ENCODE measurements around the gene PPP4R1. TPM values are rescaled to one million over a fixed set of nuclear protein-coding genes. Genes with fewer than 3 reads are reported as not detected.

PPP4R1 gene
- polyA plus RNA-seq, 1 donor: 56.9 TPM

- DNase-seq (ENCODE audit: low read depth): no peak
These were observed 19.3 kb downstream of the PPP4R1 start for GRCh38 chr18:9594823-9595596.

DNA sequence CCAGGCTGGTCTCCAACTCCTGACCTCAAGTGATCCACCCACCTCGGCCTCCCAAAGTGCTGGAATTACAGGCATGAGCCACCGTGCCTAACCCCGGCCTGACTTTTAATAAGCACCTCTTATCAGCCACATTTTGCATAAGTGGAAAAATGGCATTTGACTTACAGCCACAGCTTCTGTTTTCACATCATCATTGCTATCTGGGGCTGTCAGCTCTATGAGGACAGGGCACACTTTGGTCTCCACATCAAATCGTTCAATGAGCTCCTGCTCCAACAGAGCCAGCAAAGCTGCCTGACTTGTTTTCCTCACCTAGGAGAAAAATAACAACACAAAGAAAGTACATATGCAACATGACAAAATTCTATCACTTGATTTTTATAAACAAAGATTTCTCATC is 26.4 kb downstream of the PPP4R1 start:
- no peak for DNase-seq (ENCODE audit: low read depth)

DNA sequence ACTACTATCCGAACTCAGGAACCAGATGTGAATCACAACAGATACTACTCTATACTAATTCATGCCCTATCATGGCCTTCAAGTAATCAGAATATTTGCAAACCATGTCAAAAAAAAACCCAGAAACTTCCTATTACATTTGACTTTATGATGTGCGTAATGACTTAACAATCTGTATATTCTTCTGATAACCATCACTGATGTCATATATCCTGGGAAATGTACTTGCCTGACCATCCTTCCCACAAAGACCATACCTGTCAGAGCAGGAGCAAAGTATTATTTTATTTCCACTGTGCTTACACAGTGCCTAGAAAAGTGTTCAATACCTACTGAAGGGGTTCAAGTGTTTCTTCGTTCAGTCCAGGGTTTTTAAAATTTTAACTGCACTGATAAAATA is 27.5 kb downstream of the PPP4R1 start:
- DNase-seq (ENCODE audit: low read depth): no peak

- DNase-seq (ENCODE audit: low read depth): no peak
These were observed 32.7 kb downstream of the PPP4R1 start for GRCh38 chr18:9581667-9582066.

DNA sequence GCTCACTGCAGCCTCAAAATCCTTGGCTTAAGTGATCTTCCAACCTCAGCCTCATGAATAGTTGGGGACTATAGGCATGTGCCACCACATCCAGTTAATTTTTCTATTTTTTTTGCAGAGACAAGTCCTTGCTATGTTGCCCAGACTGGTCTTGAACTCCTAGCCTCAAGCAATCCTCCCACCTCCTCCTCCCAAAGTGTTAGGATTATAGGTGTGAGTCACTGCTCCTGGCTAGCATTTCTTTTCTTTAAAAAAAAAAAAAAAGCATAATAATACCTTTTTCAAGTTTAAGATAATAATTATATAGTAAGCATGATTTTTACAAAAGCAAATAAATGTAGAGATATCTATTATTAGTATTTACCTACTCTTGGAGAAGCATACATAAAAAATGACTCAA is 36.1 kb downstream of the PPP4R1 start:
- DNase-seq (ENCODE audit: low read depth): no peak

GRCh38 chr18:9577361-9577760 is 37.0 kb downstream of the PPP4R1 start:
- DNase-seq (ENCODE audit: low read depth): no peak

DNA sequence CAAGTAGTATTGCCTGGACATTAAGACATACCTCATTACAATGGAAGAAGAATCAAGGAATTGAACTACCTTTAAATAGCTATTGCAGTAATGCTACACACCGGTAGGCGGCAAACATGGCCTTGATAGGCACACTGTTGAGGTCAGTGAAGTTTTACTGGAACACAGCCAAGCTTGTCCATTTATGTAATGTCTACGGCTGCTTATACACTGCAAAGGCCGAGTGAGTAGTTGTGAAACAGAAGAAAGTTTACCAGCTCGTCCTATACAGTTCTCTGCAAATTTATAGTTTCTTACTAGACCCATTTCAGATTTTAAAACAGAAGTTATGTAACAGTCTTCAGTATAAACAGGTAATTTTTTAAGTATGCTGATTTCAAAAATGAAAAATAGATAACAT is 38.8 kb downstream of the PPP4R1 start:
- peak; percentile 96 for DNase-seq (ENCODE audit: low read depth)

- DNase-seq (ENCODE audit: low read depth): no peak
These were observed 39.8 kb downstream of the PPP4R1 start for GRCh38 chr18:9574473-9575115.

DNA sequence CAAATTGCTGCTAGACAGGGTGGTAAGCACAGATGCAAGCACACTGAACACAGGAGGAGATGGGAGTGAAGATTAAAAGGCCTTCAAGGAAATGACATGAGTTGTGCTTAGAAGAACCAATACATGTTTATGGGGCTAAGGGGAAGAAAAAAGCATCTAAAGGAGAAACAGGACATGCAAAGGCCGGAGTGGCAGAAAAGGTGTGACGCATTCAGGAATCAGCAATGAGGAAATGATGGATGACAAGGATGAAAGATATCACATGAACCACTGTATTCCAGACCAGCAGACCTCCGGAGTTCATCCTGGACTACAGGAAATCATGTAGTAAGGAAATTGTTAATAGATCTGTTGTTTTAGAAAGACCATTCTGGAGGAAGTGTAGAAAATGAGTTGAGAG is 42.8 kb downstream of the PPP4R1 start:
- DNase-seq (ENCODE audit: low read depth): no peak

- no peak for DNase-seq (ENCODE audit: low read depth)
These were observed 44.1 kb downstream of the PPP4R1 start for GRCh38 chr18:9570255-9570654.

GRCh38 chr18:9569178-9569577 is 45.2 kb downstream of the PPP4R1 start:
- DNase-seq (ENCODE audit: low read depth): no peak

DNA sequence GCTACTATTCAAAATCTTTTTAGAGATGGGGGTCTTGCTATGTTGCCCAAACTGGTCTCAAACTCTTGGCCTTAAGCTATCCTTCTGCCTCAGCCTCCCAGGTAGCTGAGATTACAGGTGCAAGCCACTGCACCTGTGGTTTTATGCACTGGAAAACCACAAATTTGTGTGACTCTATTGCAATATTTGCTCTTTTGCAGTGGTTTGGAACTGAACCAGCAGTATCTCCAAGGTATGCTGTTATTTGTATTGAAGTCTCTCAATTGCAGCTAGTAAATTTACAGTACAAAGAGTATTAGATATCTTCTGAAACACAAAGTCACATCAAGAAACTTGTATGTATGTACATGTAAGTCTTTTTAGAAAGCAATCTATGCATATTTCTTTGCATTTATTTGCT is 46.2 kb downstream of the PPP4R1 start:
- DNase-seq (ENCODE audit: low read depth): no peak

- DNase-seq (ENCODE audit: low read depth): no peak
These were observed 49.0 kb downstream of the PPP4R1 start for GRCh38 chr18:9565407-9565806.

DNA sequence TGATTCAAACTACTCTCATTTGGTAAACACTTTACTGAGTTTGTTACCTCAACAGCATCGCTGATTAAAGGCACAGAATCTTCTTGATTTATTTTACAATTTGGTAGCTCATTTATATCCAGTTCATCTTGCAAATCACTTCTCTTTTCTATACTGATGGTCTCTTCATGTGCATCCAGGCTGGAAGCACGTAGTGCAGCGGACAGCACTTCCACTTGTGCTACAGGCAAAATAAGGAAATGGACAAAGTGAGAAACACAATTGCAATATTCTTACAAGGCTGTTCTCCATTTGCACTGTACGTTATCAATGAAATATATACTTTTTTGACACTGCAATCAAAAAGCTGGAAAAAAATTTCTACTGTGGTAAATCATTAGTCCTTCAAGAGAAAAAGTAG is 51.0 kb downstream of the PPP4R1 start:
- DNase-seq (ENCODE audit: low read depth): no peak

GRCh38 chr18:9562584-9562983 is 51.8 kb downstream of the PPP4R1 start:
- DNase-seq (ENCODE audit: low read depth): no peak

GRCh38 chr18:9561759-9562158 is 52.6 kb downstream of the PPP4R1 start:
- no peak for DNase-seq (ENCODE audit: low read depth)

GRCh38 chr18:9559253-9559652 is 55.1 kb downstream of the PPP4R1 start:
- no peak for DNase-seq (ENCODE audit: low read depth)

DNA sequence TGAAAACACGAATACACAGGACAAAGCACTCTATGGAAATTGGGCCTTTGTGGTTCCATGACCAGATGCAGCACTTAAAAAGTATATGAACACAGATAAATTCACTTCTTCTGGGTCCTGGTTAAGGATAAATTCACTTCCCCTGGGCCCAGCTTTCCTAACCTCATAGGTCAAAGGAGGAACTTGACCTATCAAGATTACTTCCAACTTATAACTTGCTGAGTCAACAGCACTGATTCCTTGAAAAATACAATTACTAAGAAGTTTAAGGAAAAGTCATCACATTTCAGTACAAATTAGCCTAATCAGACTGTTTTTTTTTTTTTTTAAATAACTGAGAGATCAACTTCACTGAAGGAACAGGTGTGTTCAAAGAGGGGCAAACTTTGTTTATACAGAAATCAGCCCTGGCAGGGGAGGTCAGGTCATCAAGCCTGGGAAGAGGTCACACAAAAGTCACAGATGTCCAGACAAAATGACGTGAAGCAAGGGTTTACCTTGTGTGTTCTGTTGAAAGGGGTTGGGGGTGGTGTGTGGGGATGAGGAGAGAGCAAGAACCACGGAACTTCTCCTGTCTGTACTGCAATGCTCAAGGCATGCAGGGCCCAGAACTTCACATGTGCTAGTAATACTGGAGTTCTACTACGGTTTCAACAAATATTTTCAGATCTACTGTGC is 55.8 kb downstream of the PPP4R1 start:
- DNase-seq (ENCODE audit: low read depth): no peak

- DNase-seq (ENCODE audit: low read depth): no peak
These were observed 57.0 kb downstream of the PPP4R1 start for GRCh38 chr18:9557250-9557943.

DNA sequence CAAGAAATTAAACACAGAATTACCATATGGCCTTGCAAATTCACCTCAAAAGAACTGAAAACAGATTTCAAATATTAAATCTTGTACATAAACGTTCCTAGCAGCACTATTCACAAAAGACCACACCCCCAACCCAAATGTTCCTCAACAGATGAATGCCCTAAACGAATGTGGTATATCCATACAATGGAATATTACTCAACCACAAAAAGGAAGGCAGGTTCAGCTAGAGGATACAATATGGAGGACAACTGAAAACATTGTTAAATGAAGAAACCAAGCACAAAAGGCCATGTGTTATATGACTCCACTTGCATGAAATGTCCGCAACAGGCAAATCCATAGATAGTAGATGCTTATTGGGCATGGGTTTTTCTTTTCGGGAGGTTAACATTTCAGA is 61.7 kb downstream of the PPP4R1 start:
- DNase-seq (ENCODE audit: low read depth): no peak

- DNase-seq (ENCODE audit: low read depth): no peak
These were observed 62.2 kb downstream of the PPP4R1 start for GRCh38 chr18:9552191-9552590.

GRCh38 chr18:9550429-9550828 is 63.9 kb downstream of the PPP4R1 start:
- DNase-seq (ENCODE audit: low read depth): no peak

Measured in forelimb muscle (tissue), 1 donor.